K562 (cell line): ENCODE data around the gene LTBP1. TPM values are rescaled to one million over a fixed set of nuclear protein-coding genes. Genes with fewer than 3 reads are reported as not detected.

Source experiments
- BRCA1 ChIP-seq, 2 experiments: fragments of 450-650 bp in 1 of 2; sonication (generic) in 1 of 2; formaldehyde crosslinking in 1 of 2; IDR thresholded peaks; 2 replicates each; pipeline versions ENCODE4 v1.5.0 to v1.6.1; 2017 to 2020; ENCODE audit warnings: mild to moderate bottlenecking in 1 of 2, missing genetic modification reagents in 1 of 2
- CCAR2 ChIP-seq: fragments of 200-400 bp; formaldehyde crosslinking; IDR thresholded peaks from 2 replicates; pipeline ENCODE4 v1.6.1; 2017; ENCODE audit warnings: mild to moderate bottlenecking, low read depth, low read length
- CHD4 ChIP-seq: fragments of 200-600 bp; sonication (generic); IDR thresholded peaks from 3 replicates; pipeline ENCODE4 v1.6.1; 2012; ENCODE audit warnings: low read depth, mild to moderate bottlenecking, mixed read lengths, low read length, inconsistent platforms; ENCODE audit not compliant: insufficient read depth, insufficient replicate concordance, poor library complexity, severe bottlenecking
- EZH2 ChIP-seq: IDR thresholded peaks from 2 replicates; pipeline ENCODE4 v1.6.1; 2012; ENCODE audit warnings: low read depth, mild to moderate bottlenecking, inconsistent platforms, low read length, borderline replicate concordance
- HINFP ChIP-seq: fragments of 450-650 bp; conservative IDR thresholded peaks from 2 replicates; pipeline ENCODE4 v1.6.1; 2016; ENCODE audit warnings: missing genetic modification characterization, low read depth, mild to moderate bottlenecking, control low read depth, missing compliant biosample characterization
- MAFG ChIP-seq: fragments of 450-650 bp; conservative IDR thresholded peaks from 2 replicates; pipeline ENCODE4 v1.6.1; 2016; ENCODE audit warnings: missing genetic modification characterization, missing compliant biosample characterization
- MCM5 ChIP-seq: fragments of 450-650 bp; IDR thresholded peaks from 2 replicates; pipeline ENCODE4 v1.6.1; 2016; ENCODE audit warnings: low read depth
- NR2C2 ChIP-seq, 2 experiments: fragments of 200-800 bp in 1 of 2; sonication (Bioruptor generic) in 1 of 2; sonication (generic) in 1 of 2; formaldehyde crosslinking in 1 of 2; IDR thresholded peaks; 2 replicates each; pipeline versions ENCODE4 v1.6.1 to v1.8.0; 2016 to 2022; ENCODE audit warnings: mild to moderate bottlenecking in 1 of 2, missing compliant biosample characterization in 1 of 2, missing genetic modification characterization in 1 of 2, missing genetic modification reagents in 1 of 2
- PTRF ChIP-seq: fragments of 450-650 bp; IDR thresholded peaks from 2 replicates; pipeline ENCODE4 v1.6.1; 2016; ENCODE audit warnings: mild to moderate bottlenecking, missing genetic modification characterization, missing compliant biosample characterization
- RBM25 ChIP-seq: fragments of 200-400 bp; formaldehyde crosslinking; IDR thresholded peaks from 2 replicates; pipeline ENCODE4 v1.6.1; 2018; ENCODE audit warnings: low read length, low read depth, moderate library complexity; ENCODE audit not compliant: severe bottlenecking
- RCOR1 ChIP-seq, 2 experiments: IDR thresholded peaks; 2 replicates each; pipeline ENCODE4 v1.6.1; 2012; ENCODE audit warnings: low read depth in 2 of 2, low read length in 2 of 2, borderline replicate concordance in 1 of 2, improper control_type of control experiment in 1 of 2
- TAF9B ChIP-seq: fragments of 450-650 bp; IDR thresholded peaks from 2 replicates; pipeline ENCODE4 v1.6.1; 2018; ENCODE audit warnings: mild to moderate bottlenecking; ENCODE audit not compliant: partially characterized antibody
- ZBTB7A ChIP-seq: IDR thresholded peaks from 2 replicates; pipeline ENCODE4 v1.6.1; 2011; ENCODE audit warnings: low read depth, mild to moderate bottlenecking, low read length, moderate library complexity, borderline replicate concordance; ENCODE audit not compliant: control insufficient read depth
- ZNF12 ChIP-seq: sonication (generic); formaldehyde crosslinking; IDR thresholded peaks from 2 replicates; pipeline ENCODE4 v1.4.0; 2020; ENCODE audit warnings: mild to moderate bottlenecking, missing genetic modification reagents
- ZNF239 ChIP-seq: fragments of 250-450 bp; sonication (Bioruptor Pico); IDR thresholded peaks from 2 replicates; pipeline ENCODE4 v1.4.0; 2020; ENCODE audit warnings: mild to moderate bottlenecking
- ZNF316 ChIP-seq: fragments of 450-650 bp; IDR thresholded peaks from 2 replicates; pipeline ENCODE4 v1.6.1; 2016
- ZNF76 ChIP-seq: fragments of 250-450 bp; sonication (Bioruptor Pico); IDR thresholded peaks from 2 replicates; pipeline ENCODE4 v1.4.0; 2020; ENCODE audit warnings: mild to moderate bottlenecking, moderate library complexity, borderline replicate concordance
- polyA plus RNA-seq, 8 experiments: library from polyadenylated mRNA; depleted of rRNA in 4 of 8; stranded (reverse) in 5 of 8; unstranded in 3 of 8; fragments of >200 nt; fragmentation: Nextera tagmentation in 2 of 8; fragmentation: Illumina TruSeq in 1 of 8; extraction: Ambion mirVana in 2 of 8; extraction: Trizol in 1 of 8; gene quantifications; 2 replicates each; pipeline versions ENCODE4 v1.2.1 to v1.2.3, GENCODE V29; 2011 to 2014; ENCODE audit warnings: inconsistent platforms in 1 of 8, missing spikeins in 1 of 8
- total RNA-seq, 7 experiments: library from RNA; depleted of rRNA in 6 of 7; stranded (reverse); fragments of >200 nt in 6 of 7; fragmentation: Illumina TruSeq in 2 of 7; extraction: Trizol in 2 of 7; gene quantifications; 2 replicates each; pipeline versions ENCODE4 v1.2.1 to v1.2.3, GENCODE V29; 2011 to 2021; ENCODE audit warnings: low replicate concordance in 1 of 7
- TF ChIP-seq, protein P1 (sequence below): IDR thresholded peaks from 3 replicates; pipeline ENCODE4 v1.6.1; 2011; ENCODE audit warnings: borderline replicate concordance, mild to moderate bottlenecking, moderate library complexity; ENCODE audit not compliant: insufficient read length; ENCODE audit errors: extremely low read depth

The LTBP1 gene
- total and polyA plus RNA-seq, 9 of the 15 experiments (the other 6 are each of a cell fraction or from before 2014, with no cell fraction given), result 3.6 to 16.4 (median 8.5) TPM

GRCh38 chr2:33108483-33109443 lies 162.0 kb downstream of the LTBP1 start (continued):
- TF ChIP-seq ZNF316, result no peak
- TF ChIP-seq, protein P1, sequence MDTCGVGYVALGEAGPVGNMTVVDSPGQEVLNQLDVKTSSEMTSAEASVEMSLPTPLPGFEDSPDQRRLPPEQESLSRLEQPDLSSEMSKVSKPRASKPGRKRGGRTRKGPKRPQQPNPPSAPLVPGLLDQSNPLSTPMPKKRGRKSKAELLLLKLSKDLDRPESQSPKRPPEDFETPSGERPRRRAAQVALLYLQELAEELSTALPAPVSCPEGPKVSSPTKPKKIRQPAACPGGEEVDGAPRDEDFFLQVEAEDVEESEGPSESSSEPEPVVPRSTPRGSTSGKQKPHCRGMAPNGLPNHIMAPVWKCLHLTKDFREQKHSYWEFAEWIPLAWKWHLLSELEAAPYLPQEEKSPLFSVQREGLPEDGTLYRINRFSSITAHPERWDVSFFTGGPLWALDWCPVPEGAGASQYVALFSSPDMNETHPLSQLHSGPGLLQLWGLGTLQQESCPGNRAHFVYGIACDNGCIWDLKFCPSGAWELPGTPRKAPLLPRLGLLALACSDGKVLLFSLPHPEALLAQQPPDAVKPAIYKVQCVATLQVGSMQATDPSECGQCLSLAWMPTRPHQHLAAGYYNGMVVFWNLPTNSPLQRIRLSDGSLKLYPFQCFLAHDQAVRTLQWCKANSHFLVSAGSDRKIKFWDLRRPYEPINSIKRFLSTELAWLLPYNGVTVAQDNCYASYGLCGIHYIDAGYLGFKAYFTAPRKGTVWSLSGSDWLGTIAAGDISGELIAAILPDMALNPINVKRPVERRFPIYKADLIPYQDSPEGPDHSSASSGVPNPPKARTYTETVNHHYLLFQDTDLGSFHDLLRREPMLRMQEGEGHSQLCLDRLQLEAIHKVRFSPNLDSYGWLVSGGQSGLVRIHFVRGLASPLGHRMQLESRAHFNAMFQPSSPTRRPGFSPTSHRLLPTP, result no peak
- 0 out of 2 replicates have a peak, but pooled peaks have one; percentile 27 for TF ChIP-seq MAFG
- TF ChIP-seq CHD4, result no peak
- TF ChIP-seq RCOR1 (IDR thresholded peaks at IDR 0.05; ENCODE audit: borderline replicate concordance in 1 of 2, low read depth in 2 of 2, low read length in 2 of 2), result peak in 1 of 2 experiments; percentile 96; a peak in 2 of 4 replicates
- TF ChIP-seq RBM25, result no peak
- TF ChIP-seq CCAR2, result no peak
- TF ChIP-seq NR2C2 (CRISPR knock-in tag; IDR thresholded peaks at IDR 0.05), result no peak
- TF ChIP-seq NR2C2 (tag; IDR thresholded peaks at IDR 0.05), result peak; percentile 78; the same call in 1 of the 2 replicates
- TF ChIP-seq BRCA1 (IDR thresholded peaks at IDR 0.05), result no peak
- TF ChIP-seq BRCA1 (CRISPR knock-in tag; IDR thresholded peaks at IDR 0.05), result no peak
- TF ChIP-seq HINFP, result no peak
- no peak for TF ChIP-seq MCM5
- no peak; the same call in 1 of the 2 replicates for TF ChIP-seq ZNF239 (CRISPR knock-in tag)
- TF ChIP-seq ZNF76 (CRISPR knock-in tag), result no peak
- TF ChIP-seq TAF9B, result peak; percentile 88
- no peak for TF ChIP-seq EZH2
- TF ChIP-seq ZNF12 (CRISPR knock-in tag), result no peak
- TF ChIP-seq ZBTB7A, result no peak
- TF ChIP-seq PTRF (tag), result no peak
